WTC11 (cell line): ENCODE data around the gene ETV3. TPM values are rescaled to one million over a fixed set of nuclear protein-coding genes. Genes with fewer than 3 reads are reported as not detected.

Source experiments
- ATAC-seq: fragments of 200-7000 bp; cut with Tn5 transposase; 2 replicates; pipeline ENCODE4 v1.10.0; 2021; ENCODE audit warnings: mild to moderate bottlenecking, moderate library complexity
- CTCF ChIA-PET: fragments of 300-600 bp; sonication (Branson Sonifier 250); formaldehyde crosslinking; loops from one replicate; lab custom pipeline; 2021; ENCODE audit warnings: antibody characterized with exemption; lab: Charles Lee
- POLR2A ChIA-PET: fragments of 350-600 bp; sonication (Branson Sonifier 250); formaldehyde crosslinking; loops from one replicate; lab custom pipeline; 2021; ENCODE audit warnings: antibody characterized with exemption; lab: Charles Lee
- DNase-seq: peaks from one replicate; pipeline ENCODE4 v3.0.0; 2021; ENCODE audit warnings: low spot score
- H3K27ac Mint-ChIP-seq: 2 replicates; pipeline ENCODE4 v1.8.0; 2021; ENCODE audit warnings: mixed read lengths
- H3K27me3 Mint-ChIP-seq: 2 replicates; pipeline ENCODE4 v1.8.0; 2021; ENCODE audit warnings: low read depth, mild to moderate bottlenecking, moderate library complexity, mixed read lengths
- H3K36me3 Mint-ChIP-seq: 2 replicates; pipeline ENCODE4 v1.8.0; 2021; ENCODE audit warnings: mixed read lengths
- H3K4me1 Mint-ChIP-seq: 2 replicates; pipeline ENCODE4 v1.8.0; 2022; ENCODE audit warnings: mixed read lengths
- H3K4me3 Mint-ChIP-seq: 2 replicates; pipeline ENCODE4 v1.8.0; 2021; ENCODE audit warnings: mild to moderate bottlenecking, moderate library complexity, mixed read lengths
- H3K9me3 Mint-ChIP-seq: 2 replicates; pipeline ENCODE4 v1.8.0; 2021; ENCODE audit warnings: mixed read lengths
- AFF4 ChIP-seq: sonication (generic); formaldehyde crosslinking; IDR thresholded peaks from 2 replicates; pipeline ENCODE4 v1.8.1; 2023; ENCODE audit warnings: mild to moderate bottlenecking, missing genetic modification reagents, borderline replicate concordance
- CTCF ChIP-seq: fragments of 200-600 bp; IDR thresholded peaks from 2 replicates; pipeline ENCODE4 v1.8.0; 2022; ENCODE audit warnings: antibody characterized with exemption
- HMGXB4 ChIP-seq: sonication (generic); formaldehyde crosslinking; IDR thresholded peaks from 2 replicates; pipeline ENCODE4 v1.8.1; 2023; ENCODE audit warnings: mild to moderate bottlenecking, moderate library complexity, missing genetic modification reagents
- MLX ChIP-seq: sonication (generic); formaldehyde crosslinking; IDR thresholded peaks from 2 replicates; pipeline ENCODE4 v1.8.1; 2023; ENCODE audit warnings: mild to moderate bottlenecking, missing genetic modification reagents, moderate library complexity
- SMAD4 ChIP-seq: sonication (generic); formaldehyde crosslinking; IDR thresholded peaks from 2 replicates; pipeline ENCODE4 v1.8.0; 2022; ENCODE audit warnings: mild to moderate bottlenecking, missing genetic modification reagents
- ZNF263 ChIP-seq: sonication (generic); formaldehyde crosslinking; IDR thresholded peaks from 2 replicates; pipeline ENCODE4 v1.8.1; 2022; ENCODE audit warnings: low read depth, mild to moderate bottlenecking, moderate library complexity, missing genetic modification reagents
- total RNA-seq: library from RNA; stranded (reverse); gene quantifications from 3 replicates; pipeline ENCODE4 v1.2.3, GENCODE V29; 2021

The ETV3 gene
- total RNA-seq, 1 experiment from 2014 or later: 26.0 TPM

GRCh38 chr1:157115851-157116736 is 22.1 kb downstream of the ETV3 start:
- Mint-ChIP-seq H3K4me3 (no peak overlapping the region), H3K27ac (0 out of 2 replicates have a peak overlapping the region, but pooled peaks have one; percentile 43), H3K9me3 (no peaks in the 10 kb centered on the region), H3K36me3 (no peaks in the 10 kb centered on the region)
- no peak for ATAC-seq
- ChIA-PET CTCF (interaction anchor here (0.6 to 4.2 kb wide), 6 partner anchors 20 to 1999 kb away, joined by 3 to 38 read pairs (median 5); no protein-coding TSS in a partner anchor), POLR2A (no interaction called here)
- TF ChIP-seq HMGXB4 (CRISPR knock-in tag) (no peak), MLX (no peak)
- TF ChIP-seq, all 79 proteins: peak for 0
- no peak for DNase-seq
- peaks cover 73% of the 10 kb centered on the region for H3K4me1 Mint-ChIP-seq
- peaks cover 14% of the 10 kb centered on the region for H3K27me3 Mint-ChIP-seq

- Mint-ChIP-seq H3K4me3 (no peak overlapping the region), H3K4me1 (peaks cover 79% of the 10 kb centered on the region), H3K27ac (no peak overlapping the region), H3K9me3 (no peaks in the 10 kb centered on the region), H3K27me3 (peaks cover 20% of the 10 kb centered on the region), H3K36me3 (no peaks in the 10 kb centered on the region)
- ATAC-seq (peak; percentile 2; the same call in 1 of the 2 replicates), DNase-seq (no peak)
- CTCF ChIA-PET: interaction anchor here (1.4 to 4.2 kb wide), 3 partner anchors 25 to 48 kb away, joined by 6 to 38 read pairs (median 33); no protein-coding TSS in a partner anchor
- POLR2A ChIA-PET: interaction anchor here (1.0 kb wide), 1 partner anchor 41 kb away, joined by 3 read pairs; no protein-coding TSS in a partner anchor
- TF ChIP-seq ZNF263 (CRISPR knock-in tag): peak; percentile 71; the same call in 1 of the 2 replicates
- TF ChIP-seq SMAD4: no peak
These were observed 22.8 kb downstream of the ETV3 start for GRCh38 chr1:157115429-157115838.

GRCh38 chr1:157114183-157115121 is 23.7 kb downstream of the ETV3 start:
- no peak for ATAC-seq
- Mint-ChIP-seq H3K9me3 (no peaks in the 10 kb centered on the region), H3K36me3 (no peaks in the 10 kb centered on the region), H3K4me1 (peaks cover 79% of the 10 kb centered on the region), H3K27ac (no peak overlapping the region), H3K27me3 (peaks cover 20% of the 10 kb centered on the region), H3K4me3 (no peak overlapping the region)
- TF ChIP-seq AFF4 (CRISPR knock-in tag): no peak
- TF ChIP-seq CTCF: no peak
- no peak for DNase-seq
- ChIA-PET CTCF (interaction anchor here (0.5 to 4.2 kb wide), 4 partner anchors 24 to 191 kb away, joined by 3 to 38 read pairs (median 20); no protein-coding TSS in a partner anchor), POLR2A (interaction anchor here (0.8 to 1.0 kb wide), 3 partner anchors 13 to 40 kb away, joined by 3 to 7 read pairs (median 3); no protein-coding TSS in a partner anchor)
